RWPE1 (cell line): Measurements from ENCODE around the gene SEH1L.

ENCODE experiments used
- CTCF ChIA-PET: fragments of 350-600 bp; sonication (Branson Sonifier 250); formaldehyde crosslinking; extraction: SDS; loops from one replicate; lab custom pipeline; 2021; lab: Yijun Ruan, JAX
- POLR2A ChIA-PET: fragments of 400-600 bp; formaldehyde crosslinking; extraction: SDS; loops from one replicate; lab custom pipeline; 2020; ENCODE audit warnings: antibody characterized with exemption; ENCODE audit not compliant: low non-redundant PET; lab: Yijun Ruan, JAX
- DNase-seq: peaks from one replicate; pipeline ENCODE4 v3.0.0; 2012; ENCODE audit warnings: low spot score
- H3K27ac ChIP-seq: fragments of 450-650 bp; 2 replicates; pipeline ENCODE4 v1.5.1; 2017
- CTCF ChIP-seq: fragments of 450-650 bp; conservative IDR thresholded peaks from 2 replicates; pipeline ENCODE4 v1.5.1; 2017; ENCODE audit warnings: low read depth, mild to moderate bottlenecking

Gene SEH1L

GRCh38 chr18:12928641-12929040, 19.2 kb upstream of the SEH1L start:
- POLR2A ChIA-PET = no interaction called here
- CTCF ChIA-PET = interaction anchor here (1.0 kb wide), 1 partner anchor 42 kb away, joined by 3 read pairs; no protein-coding TSS in a partner anchor
- H3K27ac ChIP-seq = no peak overlapping the region
- TF ChIP-seq CTCF = no peak
- no peak for DNase-seq

GRCh38 chr18:12929477-12930083, 18.2 kb upstream of the SEH1L start:
- ChIA-PET POLR2A (no interaction called here), CTCF (no interaction called here)
- TF ChIP-seq CTCF = no peak
- no peak overlapping the region for H3K27ac ChIP-seq
- no peak for DNase-seq

- ChIA-PET POLR2A (no interaction called here), CTCF (no interaction called here)
- TF ChIP-seq CTCF = no peak
- H3K27ac ChIP-seq = no peak overlapping the region
- DNase-seq = no peak
Measured at GRCh38 chr18:12930376-12930775, 17.4 kb upstream of the SEH1L start.

GRCh38 chr18:12930908-12931307, 16.9 kb upstream of the SEH1L start:
- H3K27ac ChIP-seq = no peak overlapping the region
- no peak for TF ChIP-seq CTCF
- DNase-seq = no peak
- CTCF ChIA-PET = no interaction called here
- POLR2A ChIA-PET = no interaction called here

GRCh38 chr18:12933327-12933726, 14.5 kb upstream of the SEH1L start:
- POLR2A ChIA-PET = no interaction called here
- CTCF ChIA-PET = interaction anchor here (1.6 to 3.0 kb wide), 6 partner anchors 10 to 206 kb away, joined by 4 to 17 read pairs (median 6); no protein-coding TSS in a partner anchor
- no peak overlapping the region for H3K27ac ChIP-seq
- TF ChIP-seq CTCF = no peak
- DNase-seq = no peak

- peak; percentile 72 for DNase-seq
- ChIA-PET CTCF (interaction anchor here (0.6 to 3.0 kb wide), 30 partner anchors 8 to 366 kb away, joined by 3 to 17 read pairs (median 4); no protein-coding TSS in a partner anchor), POLR2A (no interaction called here)
- TF ChIP-seq CTCF = peak; percentile 93
- H3K27ac ChIP-seq = no peak overlapping the region
Measured at GRCh38 chr18:12934454-12935071, 13.2 kb upstream of the SEH1L start.
